Measurements from ENCODE around the gene TGIF1. TPM values are rescaled to one million over a fixed set of nuclear protein-coding genes. Genes with fewer than 3 reads are reported as not detected.

Gene TGIF1
- total and polyA plus RNA-seq, 9 donors = 36.2 to 53.3 (median 47.0) TPM

GRCh38 chr18:3426074-3426473, 23.9 kb upstream of the TGIF1 start:
- H3K4me1 ChIP-seq (ENCODE audit: control insufficient read depth, insufficient read depth, low read length) = no peaks in the 10 kb centered on the region
- no peak overlapping the region for H3K27ac ChIP-seq (ENCODE audit: low read length)
- no peak for DNase-seq
- no peaks in the 10 kb centered on the region for H3K36me3 ChIP-seq (ENCODE audit: control insufficient read depth, insufficient read depth, low read length)
- H3K4me3 ChIP-seq (ENCODE audit: low read length) = no peak overlapping the region
- no peaks in the 10 kb centered on the region for H3K27me3 ChIP-seq (ENCODE audit: control insufficient read depth, insufficient read depth, low read length)
- H3K9me3 ChIP-seq (replicated peaks; ENCODE audit: control insufficient read depth, low read depth, low read length) = no peaks in the 10 kb centered on the region
- WGBS (ENCODE audit: insufficient coverage) = 100% methylated on average over 2 of the region's 4 CpGs

DNA sequence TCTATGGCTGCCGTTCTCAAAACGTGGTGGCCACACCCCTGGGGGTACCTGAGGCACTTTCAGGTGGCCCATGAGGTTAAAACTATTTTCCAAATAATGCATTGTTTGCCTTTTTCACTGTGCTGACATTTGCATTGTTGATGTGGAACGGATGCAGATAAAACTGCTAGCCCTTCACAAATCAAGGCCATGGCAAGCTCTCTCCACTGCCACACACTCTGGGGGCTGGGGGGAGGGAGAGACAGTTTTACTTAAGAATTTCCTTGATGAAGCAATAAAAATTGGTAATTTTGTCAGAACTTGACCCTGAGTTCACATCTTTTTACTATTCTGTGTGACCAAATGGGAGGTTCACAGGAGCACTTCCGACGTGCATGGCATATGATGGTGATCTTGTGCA, 22.0 kb upstream of the TGIF1 start:
- H3K36me3 ChIP-seq (ENCODE audit: control insufficient read depth, insufficient read depth, low read length) = no peaks in the 10 kb centered on the region
- no peaks in the 10 kb centered on the region for H3K9me3 ChIP-seq (replicated peaks; ENCODE audit: control insufficient read depth, low read depth, low read length)
- H3K4me3 ChIP-seq (ENCODE audit: low read length) = no peak overlapping the region
- H3K27me3 ChIP-seq (ENCODE audit: control insufficient read depth, insufficient read depth, low read length) = no peaks in the 10 kb centered on the region
- 71% methylated on average over 2 of the region's 5 CpGs for WGBS (ENCODE audit: insufficient coverage)
- H3K27ac ChIP-seq (ENCODE audit: low read length) = no peak overlapping the region
- DNase-seq = no peak
- no peaks in the 10 kb centered on the region for H3K4me1 ChIP-seq (ENCODE audit: control insufficient read depth, insufficient read depth, low read length)

- no peaks in the 10 kb centered on the region for H3K9me3 ChIP-seq (replicated peaks; ENCODE audit: control insufficient read depth, low read depth, low read length)
Measured at GRCh38 chr18:3429121-3429520, 20.9 kb upstream of the TGIF1 start.

GRCh38 chr18:3434685-3435084, 15.3 kb upstream of the TGIF1 start:
- Histone ChIP-seq H3K9me3 (replicated peaks; ENCODE audit: control insufficient read depth, low read depth, low read length) (no peaks in the 10 kb centered on the region), H3K36me3 (ENCODE audit: control insufficient read depth, insufficient read depth, low read length) (no peaks in the 10 kb centered on the region), H3K4me3 (ENCODE audit: low read length) (no peak overlapping the region), H3K27ac (ENCODE audit: low read length) (no peak overlapping the region), H3K27me3 (ENCODE audit: control insufficient read depth, insufficient read depth, low read length) (no peaks in the 10 kb centered on the region), H3K4me1 (ENCODE audit: control insufficient read depth, insufficient read depth, low read length) (no peaks in the 10 kb centered on the region)
- no CpG with 5 or more reads among the region's 4 CpGs for WGBS (ENCODE audit: insufficient coverage)
- no peak for DNase-seq

More at GRCh38 chr18:3429121-3429520, 20.9 kb upstream of the TGIF1 start:
- Histone ChIP-seq H3K27ac (ENCODE audit: low read length) (no peak overlapping the region), H3K36me3 (ENCODE audit: control insufficient read depth, insufficient read depth, low read length) (no peaks in the 10 kb centered on the region), H3K4me1 (ENCODE audit: control insufficient read depth, insufficient read depth, low read length) (no peaks in the 10 kb centered on the region), H3K4me3 (ENCODE audit: low read length) (no peak overlapping the region), H3K27me3 (ENCODE audit: control insufficient read depth, insufficient read depth, low read length) (no peaks in the 10 kb centered on the region)
- no CpG with 5 or more reads among the region's 3 CpGs for WGBS (ENCODE audit: insufficient coverage)
- no peak for DNase-seq

DNA sequence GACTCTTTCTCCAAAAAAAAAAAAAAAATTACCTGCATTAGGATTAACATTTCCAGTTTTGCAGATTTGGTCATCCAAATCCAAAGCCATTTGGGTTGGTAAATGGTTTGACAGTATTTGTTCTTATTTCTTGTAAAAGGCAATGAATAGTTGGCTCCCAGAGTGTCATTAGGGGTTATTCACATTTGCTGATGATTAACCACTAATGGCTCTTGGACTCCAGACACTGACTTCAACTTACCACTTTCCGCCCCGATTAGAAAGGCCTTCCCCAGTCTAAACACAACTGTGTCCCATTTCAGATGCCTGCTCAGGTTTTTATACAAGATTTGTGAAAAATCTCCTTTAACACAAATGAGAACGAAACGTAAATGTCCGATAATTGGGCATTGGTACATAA, 9.6 kb upstream of the TGIF1 start:
- no peaks in the 10 kb centered on the region for H3K36me3 ChIP-seq (ENCODE audit: control insufficient read depth, insufficient read depth, low read length)
- 63% methylated on average over 2 of the region's 5 CpGs for WGBS (ENCODE audit: insufficient coverage)
- no peak for DNase-seq
- H3K27me3 ChIP-seq (ENCODE audit: control insufficient read depth, insufficient read depth, low read length) = no peaks in the 10 kb centered on the region
- H3K4me1 ChIP-seq (ENCODE audit: control insufficient read depth, insufficient read depth, low read length) = no peaks in the 10 kb centered on the region
- H3K4me3 ChIP-seq (ENCODE audit: low read length) = no peak overlapping the region
- H3K27ac ChIP-seq (ENCODE audit: low read length) = no peak overlapping the region
- no peaks in the 10 kb centered on the region for H3K9me3 ChIP-seq (replicated peaks; ENCODE audit: control insufficient read depth, low read depth, low read length)

DNA sequence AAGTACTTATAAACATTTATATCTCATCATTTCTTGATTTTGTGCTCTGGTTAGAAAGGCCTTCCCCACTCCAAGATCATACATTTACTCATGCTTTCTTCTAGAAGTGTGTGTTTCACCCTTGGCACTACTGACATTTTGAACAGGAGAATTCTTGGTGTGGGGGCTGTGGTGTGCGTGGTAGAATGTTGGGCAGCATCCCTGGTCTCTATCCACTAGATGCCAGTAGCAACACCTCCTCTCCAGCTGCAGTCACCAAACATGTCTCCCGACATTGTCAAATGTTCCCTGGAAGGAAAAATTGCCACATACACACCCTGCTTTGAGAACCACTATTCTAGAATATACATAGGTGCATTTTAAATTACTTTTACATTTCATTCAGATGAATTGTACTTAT, 8.7 kb upstream of the TGIF1 start:
- WGBS (ENCODE audit: insufficient coverage) = no CpG with 5 or more reads among the region's 2 CpGs
- Histone ChIP-seq H3K9me3 (replicated peaks; ENCODE audit: control insufficient read depth, low read depth, low read length) (no peaks in the 10 kb centered on the region), H3K4me3 (ENCODE audit: low read length) (no peak overlapping the region), H3K36me3 (ENCODE audit: control insufficient read depth, insufficient read depth, low read length) (no peaks in the 10 kb centered on the region), H3K4me1 (ENCODE audit: control insufficient read depth, insufficient read depth, low read length) (peaks cover under 1% of the 10 kb centered on the region), H3K27ac (ENCODE audit: low read length) (no peak overlapping the region), H3K27me3 (ENCODE audit: control insufficient read depth, insufficient read depth, low read length) (no peaks in the 10 kb centered on the region)
- peak; percentile 36 for DNase-seq

DNA sequence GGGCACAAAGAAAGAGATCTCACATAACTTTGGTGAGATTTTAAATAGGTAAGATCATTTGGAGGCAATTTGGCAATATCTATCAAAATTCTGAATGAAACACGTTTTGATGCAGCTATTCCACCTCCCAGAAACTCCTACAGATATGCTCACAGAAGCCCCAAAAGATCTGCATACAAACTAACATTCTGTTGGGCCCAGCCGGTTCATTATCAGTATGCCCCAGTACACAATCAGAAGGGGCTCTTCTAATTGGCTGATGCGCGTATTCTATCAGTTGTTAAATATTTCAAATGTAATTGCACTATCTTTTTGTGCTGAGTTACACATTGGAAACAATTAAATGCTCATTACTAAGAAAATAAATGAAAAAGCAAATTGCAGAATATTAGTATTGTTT, 7.1 kb upstream of the TGIF1 start:
- WGBS (ENCODE audit: insufficient coverage) = no CpG with 5 or more reads among the region's 4 CpGs
- Histone ChIP-seq H3K4me3 (ENCODE audit: low read length) (no peak overlapping the region), H3K36me3 (ENCODE audit: control insufficient read depth, insufficient read depth, low read length) (no peaks in the 10 kb centered on the region), H3K9me3 (replicated peaks; ENCODE audit: control insufficient read depth, low read depth, low read length) (no peaks in the 10 kb centered on the region), H3K4me1 (ENCODE audit: control insufficient read depth, insufficient read depth, low read length) (peaks cover 8% of the 10 kb centered on the region), H3K27me3 (ENCODE audit: control insufficient read depth, insufficient read depth, low read length) (no peaks in the 10 kb centered on the region), H3K27ac (ENCODE audit: low read length) (no peak overlapping the region)
- no peak for DNase-seq

DNA sequence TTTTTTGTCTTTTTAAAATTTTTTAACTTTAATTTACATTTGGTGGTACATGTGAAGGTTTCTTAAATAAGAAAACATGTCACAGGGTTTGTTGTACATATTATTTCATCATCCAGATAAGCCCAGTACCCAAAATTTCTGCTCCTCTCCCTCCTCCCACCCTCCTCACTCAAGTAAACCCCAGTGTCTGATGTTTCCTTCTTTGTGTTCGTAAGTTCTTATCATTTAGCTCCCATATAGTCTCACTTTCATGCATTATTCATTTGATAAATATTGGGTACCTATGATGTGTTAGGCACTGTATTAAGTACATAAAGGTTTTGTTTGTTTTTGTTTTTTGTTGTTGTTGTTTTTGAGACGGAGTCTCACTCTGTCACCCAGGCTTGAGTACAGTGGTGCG, 5.7 kb upstream of the TGIF1 start:
- no peaks in the 10 kb centered on the region for H3K36me3 ChIP-seq (ENCODE audit: control insufficient read depth, insufficient read depth, low read length)
- no peaks in the 10 kb centered on the region for H3K27me3 ChIP-seq (ENCODE audit: control insufficient read depth, insufficient read depth, low read length)
- H3K9me3 ChIP-seq (replicated peaks; ENCODE audit: control insufficient read depth, low read depth, low read length) = no peaks in the 10 kb centered on the region
- no peak for DNase-seq
- no peak overlapping the region for H3K4me3 ChIP-seq (ENCODE audit: low read length)
- no CpG with 5 or more reads among the region's 3 CpGs for WGBS (ENCODE audit: insufficient coverage)
- peaks cover 8% of the 10 kb centered on the region for H3K4me1 ChIP-seq (ENCODE audit: control insufficient read depth, insufficient read depth, low read length)
- no peak overlapping the region for H3K27ac ChIP-seq (ENCODE audit: low read length)

DNA sequence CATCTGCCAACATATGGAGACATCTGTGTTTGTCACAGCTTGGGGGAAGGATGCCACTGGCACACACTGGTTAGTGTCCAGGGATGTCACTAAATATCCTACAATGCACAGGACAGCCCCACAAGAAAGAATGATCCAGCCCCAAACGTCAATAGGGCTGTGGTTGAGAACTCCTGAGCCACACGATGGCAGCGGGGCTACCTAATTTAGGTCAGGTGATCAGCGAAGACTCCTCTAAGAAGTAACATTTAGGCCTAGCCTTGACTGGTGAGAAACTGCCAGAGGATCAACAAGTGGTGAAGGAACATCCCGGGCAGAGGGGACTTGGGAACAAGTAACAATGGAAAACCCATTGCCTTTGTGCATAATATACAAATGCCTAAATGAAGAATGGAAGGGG, 5.0 kb upstream of the TGIF1 start:
- Histone ChIP-seq H3K9me3 (replicated peaks; ENCODE audit: control insufficient read depth, low read depth, low read length) (no peaks in the 10 kb centered on the region), H3K36me3 (ENCODE audit: control insufficient read depth, insufficient read depth, low read length) (no peaks in the 10 kb centered on the region), H3K4me3 (ENCODE audit: low read length) (no peak overlapping the region), H3K4me1 (ENCODE audit: control insufficient read depth, insufficient read depth, low read length) (peaks cover 8% of the 10 kb centered on the region), H3K27ac (ENCODE audit: low read length) (no peak overlapping the region), H3K27me3 (ENCODE audit: control insufficient read depth, insufficient read depth, low read length) (no peaks in the 10 kb centered on the region)
- WGBS (ENCODE audit: insufficient coverage) = 87% methylated on average over 4 of the region's 5 CpGs
- DNase-seq = no peak

DNA sequence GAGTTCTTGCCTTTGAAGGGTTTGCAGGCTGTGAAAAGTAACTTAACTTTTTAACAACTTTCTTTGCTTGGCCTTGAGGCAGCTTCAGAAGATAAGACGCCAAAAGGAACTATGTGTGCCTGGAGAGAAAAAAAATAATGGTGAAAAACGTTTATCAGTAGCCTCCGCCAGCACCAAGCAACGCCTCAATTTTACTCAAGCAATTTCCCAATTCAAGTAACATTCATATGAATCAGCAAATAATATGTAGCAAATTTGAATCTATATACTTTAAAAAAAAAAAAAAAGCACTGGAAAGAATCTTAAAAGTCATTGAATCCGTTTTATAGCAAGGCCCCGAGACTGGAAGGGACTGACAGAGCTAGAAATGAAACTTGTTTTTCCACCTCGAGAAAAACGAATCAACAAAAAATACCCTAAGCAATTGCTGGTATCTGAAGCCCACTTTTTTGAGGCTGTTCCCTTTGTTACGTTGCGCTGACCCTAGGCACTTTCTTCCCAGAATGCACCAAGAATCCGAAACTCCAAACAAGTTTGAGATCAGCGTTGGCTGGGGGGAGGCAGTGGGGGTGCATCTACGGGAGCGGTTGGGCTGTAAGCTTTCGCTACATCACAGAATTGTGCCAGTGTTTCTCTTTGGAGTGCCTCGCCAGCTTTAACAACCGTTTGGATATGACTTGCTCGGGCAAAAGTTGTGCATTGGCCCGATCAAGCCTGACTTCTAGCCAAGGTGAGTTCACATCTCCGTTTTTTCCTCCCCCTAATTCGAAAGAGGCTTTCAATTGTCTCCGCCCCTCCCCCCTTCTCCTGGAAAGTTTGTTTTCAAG, 2.7 kb upstream of the TGIF1 start:
- Histone ChIP-seq H3K27ac (ENCODE audit: low read length) (peak overlapping the region; percentile 100), H3K9me3 (replicated peaks; ENCODE audit: control insufficient read depth, low read depth, low read length) (no peaks in the 10 kb centered on the region), H3K4me3 (ENCODE audit: low read length) (peak overlapping the region; percentile 61), H3K4me1 (ENCODE audit: control insufficient read depth, insufficient read depth, low read length) (peaks cover 9% of the 10 kb centered on the region), H3K27me3 (ENCODE audit: control insufficient read depth, insufficient read depth, low read length) (no peaks in the 10 kb centered on the region), H3K36me3 (ENCODE audit: control insufficient read depth, insufficient read depth, low read length) (no peaks in the 10 kb centered on the region)
- 2% methylated on average over 13 of the region's 22 CpGs for WGBS (ENCODE audit: insufficient coverage)
- peak; percentile 94 for DNase-seq

All from muscle of leg (tissue), 11 donors.